T-helper 1 cell treated with Interleukin-12 subunit alpha and Interleukin-12 subunit beta and Interleukin-4 antibody, amounts not matched to agents 30 ng/mL and 1 ng/mL, for 36 hours (primary cell): Measurements from ENCODE around the gene SYT11. TPM values are rescaled to one million over a fixed set of nuclear protein-coding genes. Genes with fewer than 3 reads are reported as not detected.
"Not testable (repeated sequence)": the region's sequence is repeated elsewhere in the genome, so short reads cannot be mapped to it uniquely, and the experiment has no call there.

ENCODE experiments used
- intact Hi-C: fragments of 100-400 bp; cut with micrococcal nuclease; formaldehyde crosslinking; loops from one replicate; pipeline ENCODE4 v1.15.1; 2024
- total RNA-seq: library from RNA; stranded (reverse); gene quantifications from 2 replicates; pipeline ENCODE4 v1.2.3, GENCODE V29; 2022

SYT11 gene
- total RNA-seq, 1 donor from 2014 or later: 38.3 TPM

DNA sequence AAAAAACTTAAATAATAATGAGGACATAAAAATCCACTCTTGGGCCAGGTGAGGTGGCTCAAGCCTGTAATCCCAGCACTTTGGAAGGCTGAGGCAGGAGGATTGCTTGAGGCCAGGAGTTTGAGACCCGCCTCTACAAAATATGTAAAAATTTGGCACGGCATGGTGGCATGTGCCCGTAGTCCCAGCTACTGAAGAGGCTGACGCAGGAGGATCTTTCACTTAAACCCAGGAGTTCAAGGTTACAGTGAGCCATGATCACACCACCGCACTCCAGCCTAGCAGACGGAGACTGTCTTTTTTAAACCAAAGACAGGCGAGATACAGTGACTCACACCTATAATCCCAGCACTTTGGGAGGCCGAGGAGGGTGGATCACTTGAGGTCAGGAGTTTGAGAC lies 37.1 kb downstream of the SYT11 start:
- intact Hi-C loops: not testable (repeated sequence)

DNA sequence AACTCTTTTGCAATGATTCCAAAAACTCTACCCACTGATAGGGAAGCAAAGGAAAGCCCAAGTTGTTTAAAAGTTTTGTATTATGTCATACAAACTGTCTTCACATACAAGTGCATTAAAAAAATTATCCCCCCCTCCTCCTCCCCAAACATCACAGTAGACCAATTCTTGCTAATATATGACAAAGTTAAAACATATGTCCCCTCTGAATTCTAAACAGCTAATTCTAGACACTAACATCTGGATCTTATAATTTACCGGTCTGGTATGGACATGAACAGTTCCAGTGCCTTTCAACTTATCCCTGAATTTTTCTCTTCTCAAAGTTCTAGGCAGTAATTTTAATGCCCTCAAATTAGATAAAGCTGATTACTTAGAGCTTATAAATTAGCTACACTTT lies 38.4 kb downstream of the SYT11 start:
- intact Hi-C loops: no loop called here

DNA sequence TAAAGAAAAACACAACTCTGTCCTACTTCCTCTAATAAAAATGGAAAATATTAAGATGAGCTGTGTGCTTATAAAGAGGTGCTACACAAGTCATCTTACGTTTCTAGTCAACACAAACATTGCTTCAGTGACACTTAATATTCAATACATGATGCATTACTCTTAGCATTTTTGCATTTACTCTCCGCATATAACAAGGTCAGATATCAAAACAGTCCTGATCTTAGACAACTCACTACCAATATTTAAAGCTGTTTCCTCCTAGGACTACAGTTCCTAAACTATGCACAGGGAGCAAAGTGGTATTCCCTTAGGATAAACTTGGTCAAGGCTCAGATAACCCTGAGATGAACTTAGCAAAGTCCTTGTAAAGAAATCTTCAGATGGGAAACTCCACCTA lies 39.5 kb downstream of the SYT11 start:
- intact Hi-C loops: no loop called here

DNA sequence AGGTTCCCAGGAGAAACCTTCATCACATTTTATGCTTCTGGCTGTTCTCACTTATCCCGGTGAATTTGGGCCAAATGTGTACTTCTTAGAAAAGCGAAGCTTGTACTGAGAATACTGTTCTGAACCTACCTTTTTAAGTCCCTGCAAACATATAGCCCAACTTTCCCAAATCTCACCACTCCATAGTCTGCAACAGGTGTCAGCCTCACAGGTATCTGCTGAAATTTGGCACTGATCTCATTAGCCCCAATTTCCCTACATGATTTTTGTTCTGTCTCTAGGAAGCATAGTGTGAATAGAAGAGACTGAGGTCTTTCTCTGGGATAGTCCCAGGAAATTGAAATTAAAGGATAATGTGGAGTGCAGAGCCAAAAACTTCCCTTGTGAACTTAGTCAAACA lies 40.3 kb downstream of the SYT11 start:
- intact Hi-C loops: no loop called here

DNA sequence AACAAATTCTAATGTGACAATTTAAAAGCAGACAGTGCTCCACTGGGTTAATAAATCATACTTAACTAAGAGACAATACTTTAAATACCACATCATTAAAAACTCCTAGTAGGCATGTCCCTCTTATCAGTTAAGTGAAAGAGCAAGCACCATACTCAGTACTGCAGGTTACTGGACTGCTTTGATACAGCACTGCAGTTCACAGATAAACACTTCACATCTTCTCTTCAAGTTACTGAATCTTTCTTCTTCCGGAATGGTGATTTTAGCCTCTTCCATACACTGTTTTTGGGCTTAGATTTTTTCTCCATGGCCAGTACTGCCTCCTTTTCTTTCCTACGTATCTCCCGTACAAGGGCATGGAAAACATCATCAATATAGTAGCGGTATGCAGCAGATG lies 40.8 kb downstream of the SYT11 start:
- intact Hi-C loops: no loop called here

DNA sequence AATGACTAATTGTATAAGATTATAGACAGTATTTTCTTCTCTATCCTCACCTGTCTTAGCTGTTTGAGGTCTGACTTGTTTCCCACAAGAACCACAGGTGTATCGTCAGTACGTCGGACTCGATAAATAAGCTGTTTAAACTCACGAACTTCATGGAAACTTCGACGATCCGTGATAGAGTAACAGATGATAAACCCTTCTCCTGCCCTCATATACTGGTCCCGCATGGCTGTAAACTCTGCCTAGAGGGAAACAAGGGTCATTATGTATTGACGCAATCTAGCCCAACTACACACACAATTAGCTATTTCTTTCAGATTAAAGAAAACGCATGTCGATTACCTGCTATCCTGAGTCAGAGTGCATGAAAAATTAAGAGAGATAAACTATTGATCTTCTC lies 44.9 kb downstream of the SYT11 start:
- intact Hi-C loops: no loop called here

DNA sequence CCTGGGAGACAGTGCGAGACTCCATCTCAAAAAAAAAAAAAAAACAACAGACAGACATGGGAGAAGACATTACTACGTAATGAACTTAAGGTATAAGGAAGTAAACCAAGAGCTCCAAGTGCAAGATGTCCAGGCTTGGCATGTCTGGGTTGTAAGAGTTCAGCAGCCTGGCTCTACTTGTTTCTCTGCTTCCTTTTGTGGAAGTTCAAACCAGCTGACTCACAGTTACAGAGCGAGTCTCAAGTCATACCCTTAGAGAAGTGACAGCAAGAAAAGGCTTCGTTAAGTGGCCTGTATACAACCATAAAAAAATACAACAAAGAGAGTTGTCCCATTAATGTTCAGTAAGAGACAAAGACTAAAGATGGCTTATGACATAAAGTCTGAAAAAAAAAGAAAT lies 50.5 kb downstream of the SYT11 start:
- intact Hi-C loops: loop anchor here (1.0 to 5.0 kb wide), 5 partner anchors 17 to 372 kb away; partner anchors contain the start of genes ARHGEF2, PMF1, SMG5 and TMEM79

DNA sequence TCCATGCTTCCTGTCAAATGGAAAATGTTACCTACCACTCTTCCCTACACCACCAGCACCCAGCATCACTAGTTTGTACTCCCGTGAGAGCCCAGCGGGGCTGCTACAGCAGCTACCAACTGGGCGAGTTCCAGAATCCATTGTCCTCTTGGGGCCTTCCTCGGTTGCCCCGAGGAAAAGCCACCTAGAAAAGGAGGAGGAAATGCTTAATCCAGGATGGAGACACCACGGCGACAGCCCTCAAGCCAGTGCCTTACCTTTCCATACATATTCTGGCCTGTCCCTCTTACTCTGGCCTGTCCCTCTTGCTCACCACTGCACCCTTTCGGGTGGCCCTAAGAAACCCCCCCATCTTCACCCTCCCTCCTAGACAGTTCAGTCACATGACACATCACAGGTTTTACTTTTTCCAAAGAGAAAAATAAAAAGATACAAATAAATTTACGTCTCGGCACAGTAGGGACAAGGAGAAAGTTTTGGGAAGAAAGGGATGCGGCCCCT lies 51.3 kb downstream of the SYT11 start:
- intact Hi-C loops: loop anchor here (1.0 to 5.0 kb wide), 10 partner anchors 17 to 372 kb away; partner anchors contain the start of genes ARHGEF2, KHDC4, LAMTOR2 and PMF1

DNA sequence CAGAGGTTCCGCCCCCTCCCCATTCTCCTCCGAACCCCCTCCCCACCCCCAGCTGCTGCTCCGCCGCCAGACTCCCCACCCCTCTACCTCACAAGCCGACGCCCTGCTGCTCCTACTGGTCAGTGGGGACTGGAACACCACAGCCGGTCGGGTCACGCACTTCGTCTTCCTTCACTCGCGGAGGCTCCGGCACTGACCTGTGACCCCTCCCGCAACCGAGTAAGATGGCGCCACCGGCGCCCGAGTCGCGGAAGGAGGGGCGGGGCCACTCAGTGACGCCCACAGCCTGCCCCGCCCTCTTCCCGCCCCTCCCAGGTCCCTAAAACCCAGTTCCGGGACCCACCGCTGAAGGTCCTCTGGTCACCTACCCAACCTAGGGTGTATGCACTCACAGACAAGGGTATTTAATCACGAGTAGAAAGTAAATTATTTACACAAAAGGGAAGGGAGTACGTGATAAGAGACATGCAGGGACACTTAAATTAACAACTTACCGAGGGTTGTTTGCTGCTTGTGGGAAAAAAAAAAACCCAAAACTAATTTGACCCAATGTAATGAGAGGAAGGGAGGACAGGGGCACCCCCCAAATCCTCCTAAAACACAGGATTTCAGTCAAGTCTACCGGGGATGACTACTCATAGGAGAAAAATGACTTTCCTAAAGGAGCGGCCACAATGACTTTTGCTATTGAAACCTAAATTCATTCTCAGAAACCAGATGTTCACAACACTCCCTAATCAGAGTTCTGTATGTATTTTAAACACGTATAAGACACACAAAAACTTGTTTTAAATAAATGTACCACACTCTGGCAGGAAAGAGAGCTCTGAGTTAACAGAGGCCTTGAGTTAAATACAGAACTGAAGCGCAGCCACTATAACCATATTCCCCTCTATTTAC lies 52.0 kb downstream of the SYT11 start, which contains the start of gene RIT1:
TSS of gene RIT1 (minus strand) at position 194 of the 900 bp plus-strand sequence. CDS start 588 bp downstream, outside the sequence.
- intact Hi-C loops: loop anchor here (1.0 to 5.0 kb wide), 8 partner anchors 23 to 371 kb away; partner anchors contain the start of genes ARHGEF2, KHDC4, LAMTOR2 and PMF1

DNA sequence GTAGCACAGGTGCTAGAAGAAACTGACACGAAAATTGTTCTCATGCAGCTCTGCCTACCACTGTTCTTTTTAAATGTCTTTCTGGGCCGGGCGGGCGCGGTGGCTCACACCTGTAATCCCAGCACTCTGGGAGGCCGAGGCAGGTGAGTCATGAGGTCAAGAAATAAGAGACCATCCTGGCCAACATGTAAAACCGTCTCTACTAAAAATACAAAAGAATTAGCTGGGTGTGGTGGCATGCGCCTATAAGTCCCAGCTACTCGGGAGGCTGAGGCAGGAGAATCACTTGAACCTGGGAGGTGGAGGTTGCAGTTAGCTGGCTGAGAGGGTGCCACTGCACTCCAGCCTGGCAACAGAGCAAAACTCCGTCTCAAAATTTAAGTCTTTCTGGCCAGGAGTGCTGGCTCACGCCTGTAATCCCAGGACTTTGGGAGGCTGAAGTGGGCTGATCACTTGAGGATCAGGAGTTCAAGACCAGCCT lies 52.7 kb downstream of the SYT11 start:
- intact Hi-C loops: loop anchor here (5.0 kb wide), 1 partner anchor 370 kb away; the partner anchor contains the start of genes SMG5 and TMEM79

DNA sequence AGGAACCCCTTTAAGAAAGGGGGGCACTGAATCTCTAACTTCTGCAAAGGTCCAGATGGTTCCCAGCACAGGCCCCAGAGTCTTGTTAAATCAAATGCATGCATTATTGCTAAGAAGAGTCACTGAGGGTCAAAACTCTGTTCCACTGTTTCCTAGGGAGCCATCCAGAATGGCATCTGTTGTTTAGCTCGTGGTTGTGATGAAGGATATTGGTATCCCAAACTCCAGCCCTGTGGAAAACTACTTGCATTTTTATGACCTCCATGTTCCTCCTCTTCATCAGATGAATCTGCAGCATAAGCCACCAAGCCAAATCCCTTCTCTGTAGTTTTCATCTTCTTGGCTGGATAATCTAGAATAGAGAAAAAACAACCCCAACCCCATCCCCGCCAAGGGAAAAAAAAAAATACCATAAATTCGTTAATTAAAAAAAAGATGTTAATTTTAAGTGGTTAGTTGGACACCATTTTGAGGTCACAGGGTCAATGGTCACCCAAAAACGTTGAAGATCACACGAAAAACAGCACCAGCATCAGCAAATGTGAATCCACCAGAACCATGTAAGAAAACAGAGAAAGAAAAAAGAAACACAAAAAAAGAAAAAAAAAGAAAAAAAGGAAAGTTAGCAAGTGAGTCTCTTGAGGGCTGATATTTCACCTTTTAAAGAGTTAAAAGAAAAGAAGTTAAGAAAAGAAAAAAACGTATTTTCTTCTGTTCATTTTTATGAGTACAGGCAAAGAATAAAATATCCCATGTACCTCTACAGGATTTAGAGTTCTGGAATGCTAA lies 54.8 kb downstream of the SYT11 start:
- intact Hi-C loops: loop anchor here (5.0 kb wide), 1 partner anchor 368 kb away; the partner anchor contains the start of genes SMG5 and TMEM79

DNA sequence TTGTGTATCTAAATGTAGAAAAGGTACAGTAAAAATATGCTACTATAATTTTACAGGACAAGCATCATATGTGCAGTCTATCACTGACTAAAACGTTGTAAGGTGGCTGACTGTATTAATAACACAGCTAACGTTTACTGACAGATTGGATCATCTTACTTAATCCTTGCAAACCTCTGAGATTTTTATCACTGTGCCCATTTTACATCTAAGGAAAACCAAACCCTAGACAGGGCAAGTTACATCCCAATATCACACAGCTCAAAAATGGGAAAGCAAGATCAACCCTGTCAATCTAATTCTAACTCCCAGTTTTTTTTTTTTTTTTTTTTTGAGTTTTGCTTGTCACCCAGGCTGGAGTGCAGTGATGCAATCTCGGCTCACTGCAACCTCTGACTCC lies 59.3 kb downstream of the SYT11 start:
- intact Hi-C loops: no loop called here

DNA sequence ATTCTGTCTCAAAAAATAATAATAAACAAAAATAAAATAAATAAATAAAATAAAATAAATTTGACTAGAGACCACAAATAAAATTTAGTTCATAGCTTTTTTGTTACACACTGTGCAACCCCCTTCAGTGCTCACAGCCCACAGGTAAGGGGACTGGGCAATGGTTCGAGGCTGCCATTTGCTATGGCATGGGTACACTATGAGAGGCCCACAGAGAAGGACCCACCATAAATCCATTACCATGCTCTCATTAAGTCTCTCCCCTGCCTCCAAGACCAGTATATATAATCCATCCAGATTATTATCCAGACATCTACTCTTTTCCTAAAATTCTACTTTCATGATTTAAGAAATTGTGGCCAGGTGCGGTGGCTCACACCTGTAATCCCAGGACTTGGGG lies 60.4 kb downstream of the SYT11 start:
- intact Hi-C loops: no loop called here

DNA sequence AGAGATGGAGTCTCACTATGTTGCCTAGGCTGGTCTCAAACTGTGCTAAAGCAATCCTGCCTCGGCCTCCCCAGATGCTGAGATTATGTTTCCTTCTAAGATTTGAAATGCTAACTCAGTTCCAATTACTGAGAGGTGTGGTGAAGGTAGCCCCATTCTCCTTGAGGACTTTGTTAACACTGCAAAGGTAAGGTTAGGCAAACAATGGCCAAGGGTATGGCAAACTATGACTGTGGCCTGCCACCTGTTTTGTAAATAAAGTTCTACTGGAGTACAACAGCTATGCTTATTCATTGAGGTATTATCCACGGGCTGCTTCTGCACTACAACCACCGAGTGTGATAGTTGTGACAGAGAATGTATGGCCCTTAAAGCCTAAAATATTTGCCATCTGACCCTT lies 61.4 kb downstream of the SYT11 start:
- intact Hi-C loops: no loop called here

DNA sequence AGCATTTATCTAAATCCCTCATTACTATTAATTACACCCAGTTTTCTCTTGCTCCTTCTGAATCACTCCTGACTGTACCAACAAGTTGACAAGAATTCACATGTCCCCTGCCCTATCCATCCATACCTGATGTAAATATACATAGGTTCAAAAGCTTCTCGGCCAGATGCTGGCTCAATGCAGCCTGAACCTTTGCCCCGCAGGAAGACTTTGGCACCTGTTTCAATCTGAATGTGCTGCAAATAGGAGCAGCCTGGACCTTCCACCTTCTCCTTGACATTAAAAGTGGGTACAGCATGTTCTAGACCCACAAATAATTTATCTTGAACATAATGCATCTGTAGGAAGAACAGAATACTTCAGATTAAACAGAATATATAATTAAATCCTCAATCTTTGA lies 66.1 kb downstream of the SYT11 start:
- intact Hi-C loops: no loop called here

DNA sequence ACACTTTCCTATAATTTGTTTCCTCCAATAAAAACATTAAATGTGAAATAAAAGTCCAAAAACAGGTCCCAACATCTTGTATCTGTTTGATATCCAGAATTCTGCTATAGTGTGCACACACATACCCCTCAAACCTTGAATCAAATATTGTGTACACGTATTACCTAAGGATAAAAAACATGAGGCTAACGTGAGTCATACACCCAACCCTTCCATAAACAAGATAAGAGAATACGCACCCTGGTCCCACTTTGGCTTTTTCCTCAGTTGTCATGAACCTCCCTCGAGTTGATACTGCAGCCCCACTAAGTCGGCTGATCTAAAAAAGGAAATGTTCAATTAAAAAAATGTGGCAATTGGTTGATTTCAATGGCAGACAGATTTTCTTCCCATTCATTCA lies 69.7 kb downstream of the SYT11 start:
- intact Hi-C loops: no loop called here

DNA sequence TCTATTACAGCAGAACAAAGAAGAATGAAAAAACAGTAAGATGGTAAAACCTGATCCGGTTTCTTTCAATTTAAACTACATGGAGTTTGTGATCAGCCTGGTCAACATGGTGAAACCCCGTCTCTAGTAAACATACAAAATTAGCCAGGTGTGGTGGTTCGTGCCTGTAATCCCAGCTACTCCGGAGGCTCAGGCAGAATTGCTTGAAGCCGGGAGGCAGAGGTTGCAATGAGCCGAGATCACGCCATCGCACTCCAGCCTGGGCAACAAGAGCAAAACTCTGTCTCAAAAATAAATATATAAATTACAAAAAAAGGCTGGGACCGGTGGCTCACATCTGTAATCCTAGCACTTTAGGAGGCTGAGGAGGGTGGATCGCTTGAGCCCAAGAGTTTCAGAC lies 71.4 kb downstream of the SYT11 start:
- intact Hi-C loops: loop anchor here (10.0 kb wide), 2 partner anchors 574 to 814 kb away; partner anchors contain the start of genes MEF2D and MRPL24

DNA sequence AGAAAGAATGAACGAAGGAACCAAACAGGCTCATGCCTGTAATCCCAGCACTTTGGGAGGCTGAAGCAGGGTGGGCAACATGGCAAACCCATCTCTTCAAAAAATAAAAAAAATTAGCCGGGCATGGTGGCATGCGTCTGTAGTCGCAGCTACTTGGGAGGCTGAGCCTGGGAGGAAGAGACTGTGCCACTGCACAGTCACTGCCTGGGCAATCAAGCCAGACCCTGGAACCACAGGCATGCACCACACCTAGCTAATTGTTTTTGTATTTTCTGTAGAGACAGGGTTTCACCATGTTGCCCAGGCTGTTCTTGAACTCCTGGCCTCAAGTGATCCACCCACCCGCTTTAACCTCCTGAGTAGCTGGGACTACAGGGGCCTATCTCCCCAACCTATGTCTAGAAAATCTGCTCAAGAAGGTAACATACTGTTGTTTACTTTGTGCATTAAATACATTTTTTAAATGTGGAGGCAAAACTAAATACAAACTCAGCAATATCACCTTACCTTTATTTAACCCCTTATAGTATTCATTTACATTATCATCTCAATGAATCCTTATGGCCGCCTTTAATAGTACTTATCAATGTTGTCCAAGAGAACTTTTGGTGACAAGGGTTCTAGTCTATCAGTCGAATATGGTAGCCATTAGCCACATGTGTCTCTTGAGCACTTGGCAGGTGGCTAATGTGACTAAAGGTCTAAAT lies 72.1 kb downstream of the SYT11 start:
- intact Hi-C loops: loop anchor here (10.0 kb wide), 2 partner anchors 573 to 813 kb away; partner anchors contain the start of genes MEF2D and MRPL24

DNA sequence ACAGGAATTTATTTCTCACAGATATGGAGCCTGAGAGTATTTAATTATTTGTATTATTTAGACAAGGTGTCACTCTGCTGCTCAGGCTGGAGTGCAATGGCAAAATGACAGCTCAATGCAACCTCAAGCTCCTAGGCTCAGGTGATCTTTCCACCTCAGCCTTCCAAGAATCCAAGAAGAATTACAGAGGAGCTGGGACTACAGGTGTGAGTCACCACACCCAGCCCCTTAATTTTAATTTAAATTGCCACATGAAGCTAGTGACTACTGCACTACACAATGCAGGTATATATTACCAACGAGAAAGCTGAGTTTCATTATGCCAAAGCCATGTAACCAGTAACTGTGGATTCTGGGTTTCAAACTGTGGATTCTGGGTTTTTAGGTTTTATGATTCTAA lies 72.7 kb downstream of the SYT11 start:
- intact Hi-C loops: loop anchor here (10.0 kb wide), 2 partner anchors 573 to 813 kb away; partner anchors contain the start of genes MEF2D and MRPL24

DNA sequence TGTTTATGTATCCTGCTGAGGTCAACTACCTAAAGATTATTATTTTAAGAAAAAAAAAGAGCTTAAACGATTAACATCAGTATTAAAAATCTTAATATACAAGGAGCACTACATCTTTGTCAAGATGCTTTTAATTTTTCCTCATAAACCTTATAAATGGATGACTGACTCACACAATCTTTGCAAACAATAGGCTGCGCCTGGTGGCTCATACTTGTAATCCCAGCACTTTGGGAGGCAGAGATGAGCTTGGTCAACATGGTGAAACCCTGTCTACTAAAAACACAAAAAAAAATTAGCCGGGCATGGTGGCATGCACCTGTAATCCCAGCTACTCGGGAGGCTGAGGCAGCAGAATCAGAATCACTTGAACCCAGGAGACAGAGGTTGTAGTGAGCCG lies 73.1 kb downstream of the SYT11 start:
- intact Hi-C loops: loop anchor here (10.0 kb wide), 2 partner anchors 572 to 812 kb away; partner anchors contain the start of genes MEF2D and MRPL24
